Thyroid gland (tissue), 4 donors: Measurements from ENCODE around the gene ADCK1. TPM values are rescaled to one million over a fixed set of nuclear protein-coding genes. Genes with fewer than 3 reads are reported as not detected.

Experiments used
- DNase-seq, 2 donors: peaks; one replicate each; pipeline ENCODE4 v3.0.0-alpha.2; 2019
- H3K27ac ChIP-seq, 3 donors: fragments of 200-600 bp; sonication (generic); 1 replicate in 2 of 3; 2 replicates in 1 of 3; pipeline ENCODE4 v1.5.1; 2016 to 2019; ENCODE audit warnings: mild to moderate bottlenecking in 1 of 3, moderate library complexity in 1 of 3
- H3K27me3 ChIP-seq: fragments of 200-600 bp; sonication (generic); one replicate; pipeline ENCODE4 v1.5.1; 2019
- H3K36me3 ChIP-seq, 2 donors: fragments of 200-600 bp; sonication (generic); one replicate each; pipeline ENCODE4 v1.5.1; 2016 to 2019
- H3K4me1 ChIP-seq, 2 donors: fragments of 200-600 bp; sonication (generic); one replicate each; pipeline ENCODE4 v1.5.1; 2017 to 2019
- H3K4me3 ChIP-seq, 3 donors: fragments of 200-600 bp; sonication (generic); replicated peaks in 1 of 3; 1 replicate in 2 of 3; 2 replicates in 1 of 3; pipeline ENCODE4 v1.5.1; 2016; ENCODE audit warnings: mild to moderate bottlenecking in 1 of 3
- H3K9me3 ChIP-seq: fragments of 200-600 bp; sonication (generic); one replicate; pipeline ENCODE4 v1.5.1; 2017
- POLR2A ChIP-seq, 2 donors: fragments of 450-650 bp; IDR thresholded peaks; one replicate each; pipeline ENCODE4 v1.6.1; 2017; ENCODE audit warnings: antibody characterized with exemption in 2 of 2, mild to moderate bottlenecking in 2 of 2, moderate library complexity in 1 of 2
- WGBS, 2 donors: methylation state at CpG; one replicate each; pipeline ENCODE4 v1.1.5; 2017; 5-methylcytosine and 5-hydroxymethylcytosine counted together
- intact Hi-C: fragments of 100-400 bp; cut with DNase I; formaldehyde crosslinking; loops from one replicate; pipeline ENCODE4 v1.15.1; 2023
- total RNA-seq, 4 donors: library from RNA; depleted of rRNA; stranded (reverse); fragments of >200 nt; gene quantifications; one replicate each; pipeline ENCODE4 v1.2.3, GENCODE V29; 2016
- TF ChIP-seq, protein P1 (sequence below), 6 experiments: fragments of 200-600 bp in 3 of 6; fragments of 450-650 bp in 3 of 6; sonication (generic) in 3 of 6; IDR thresholded peaks; one replicate each; pipeline ENCODE4 v1.5.1; 2016 to 2019; ENCODE audit warnings: antibody characterized with exemption in 6 of 6, mild to moderate bottlenecking in 2 of 6, inconsistent platforms in 1 of 6, moderate library complexity in 1 of 6

The ADCK1 gene
- total RNA-seq, 4 donors from 2014 or later, result 4.0 to 13.5 (median 12.1) TPM

GRCh38 chr14:77825895-77826519 is 26.1 kb downstream of the ADCK1 start:
- H3K4me3 ChIP-seq, result no peak overlapping the region
- no peak overlapping the region for H3K27ac ChIP-seq
- intact Hi-C loops, result no loop called here
- TF ChIP-seq, protein P1, sequence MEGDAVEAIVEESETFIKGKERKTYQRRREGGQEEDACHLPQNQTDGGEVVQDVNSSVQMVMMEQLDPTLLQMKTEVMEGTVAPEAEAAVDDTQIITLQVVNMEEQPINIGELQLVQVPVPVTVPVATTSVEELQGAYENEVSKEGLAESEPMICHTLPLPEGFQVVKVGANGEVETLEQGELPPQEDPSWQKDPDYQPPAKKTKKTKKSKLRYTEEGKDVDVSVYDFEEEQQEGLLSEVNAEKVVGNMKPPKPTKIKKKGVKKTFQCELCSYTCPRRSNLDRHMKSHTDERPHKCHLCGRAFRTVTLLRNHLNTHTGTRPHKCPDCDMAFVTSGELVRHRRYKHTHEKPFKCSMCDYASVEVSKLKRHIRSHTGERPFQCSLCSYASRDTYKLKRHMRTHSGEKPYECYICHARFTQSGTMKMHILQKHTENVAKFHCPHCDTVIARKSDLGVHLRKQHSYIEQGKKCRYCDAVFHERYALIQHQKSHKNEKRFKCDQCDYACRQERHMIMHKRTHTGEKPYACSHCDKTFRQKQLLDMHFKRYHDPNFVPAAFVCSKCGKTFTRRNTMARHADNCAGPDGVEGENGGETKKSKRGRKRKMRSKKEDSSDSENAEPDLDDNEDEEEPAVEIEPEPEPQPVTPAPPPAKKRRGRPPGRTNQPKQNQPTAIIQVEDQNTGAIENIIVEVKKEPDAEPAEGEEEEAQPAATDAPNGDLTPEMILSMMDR (IDR thresholded peaks at IDR 0.05), result no peak
- no peaks in the 10 kb centered on the region for H3K9me3 ChIP-seq
- peaks cover 0 to 2% of the 10 kb centered on the region in 2 donors for H3K36me3 ChIP-seq
- no peak for DNase-seq
- WGBS, 2 donors, result 92 to 93% methylated on average over 16 of the region's 16 CpGs
- no peaks in the 10 kb centered on the region for H3K27me3 ChIP-seq
- no peaks in the 10 kb centered on the region for H3K4me1 ChIP-seq

- TF ChIP-seq, protein P1 (IDR thresholded peaks at IDR 0.05), result no peak
- TF ChIP-seq POLR2A (IDR thresholded peaks at IDR 0.05), result no peak
- no peaks in the 10 kb centered on the region for H3K4me1 ChIP-seq
- H3K27ac ChIP-seq, result no peak overlapping the region
- no peaks in the 10 kb centered on the region for H3K9me3 ChIP-seq
- intact Hi-C loops, result no loop called here
- peaks cover 0 to 2% of the 10 kb centered on the region in 2 donors for H3K36me3 ChIP-seq
- WGBS, 2 donors, result 82 to 93% methylated on average over 2 of the region's 2 CpGs
- no peak for DNase-seq
- H3K4me3 ChIP-seq, result no peak overlapping the region
- no peaks in the 10 kb centered on the region for H3K27me3 ChIP-seq
These were observed 30.8 kb downstream of the ADCK1 start for GRCh38 chr14:77830692-77831091.

DNA sequence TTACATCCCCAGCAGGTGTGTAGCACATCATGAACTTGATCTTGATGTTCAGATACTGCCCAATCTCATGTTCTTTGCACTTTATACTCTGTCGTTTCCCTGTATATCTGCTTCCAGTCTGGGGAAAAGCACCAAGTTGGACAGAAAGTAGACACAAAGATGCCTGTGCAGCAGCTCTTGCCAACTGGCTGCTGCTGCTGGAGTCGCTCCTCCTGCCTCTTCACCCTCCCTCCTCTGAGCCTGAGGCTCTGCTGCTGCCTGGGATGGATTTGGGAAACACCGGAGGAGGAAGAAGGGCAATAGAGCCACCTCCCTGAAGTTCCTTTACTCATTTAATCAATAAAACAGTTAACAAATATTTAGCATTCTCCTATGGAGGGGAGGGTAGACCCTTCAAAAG is 32.4 kb downstream of the ADCK1 start:
- whole genome bisulfite sequencing, 2 donors, result 46 to 57% methylated on average over 3 of the region's 3 CpGs
- intact Hi-C loops, result no loop called here
- Histone ChIP-seq H3K4me1 (no peaks in the 10 kb centered on the region), H3K4me3 (no peak overlapping the region), H3K9me3 (no peaks in the 10 kb centered on the region), H3K27ac (no peak overlapping the region), H3K27me3 (no peaks in the 10 kb centered on the region), H3K36me3 (peaks cover 0 to 2% of the 10 kb centered on the region in 2 donors)
- DNase-seq, result no peak
- TF ChIP-seq, protein P1 (IDR thresholded peaks at IDR 0.05), result no peak
- TF ChIP-seq POLR2A (IDR thresholded peaks at IDR 0.05), result no peak

DNA sequence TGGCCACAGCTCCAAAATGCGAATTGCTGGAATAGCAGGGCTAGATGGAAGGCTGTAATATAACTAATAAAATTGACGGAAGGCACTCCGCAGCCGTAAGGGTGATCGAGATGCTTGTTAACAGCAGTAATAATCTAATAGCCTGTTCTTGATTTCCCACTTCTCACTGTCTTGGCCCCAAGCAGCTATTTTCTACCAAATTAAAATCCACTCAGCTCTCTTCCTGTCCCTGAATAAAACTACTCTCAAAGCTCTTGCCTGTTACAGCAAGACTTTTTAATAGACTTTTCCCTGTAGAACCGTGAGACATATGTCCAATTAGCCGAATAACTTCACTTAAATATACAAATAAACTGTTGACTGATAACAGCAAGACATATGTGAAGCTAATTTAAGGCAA is 38.0 kb downstream of the ADCK1 start:
- WGBS, 2 donors, result 81 to 87% methylated on average over 7 of the region's 7 CpGs
- Histone ChIP-seq H3K27ac (no peak overlapping the region), H3K4me3 (no peak overlapping the region), H3K9me3 (no peaks in the 10 kb centered on the region), H3K36me3 (no peaks in the 10 kb centered on the region), H3K27me3 (no peaks in the 10 kb centered on the region), H3K4me1 (no peaks in the 10 kb centered on the region)
- no peak for DNase-seq
- intact Hi-C loops, result no loop called here
- TF ChIP-seq, protein P1 (IDR thresholded peaks at IDR 0.05), result no peak
- no peak for TF ChIP-seq POLR2A (IDR thresholded peaks at IDR 0.05)

DNA sequence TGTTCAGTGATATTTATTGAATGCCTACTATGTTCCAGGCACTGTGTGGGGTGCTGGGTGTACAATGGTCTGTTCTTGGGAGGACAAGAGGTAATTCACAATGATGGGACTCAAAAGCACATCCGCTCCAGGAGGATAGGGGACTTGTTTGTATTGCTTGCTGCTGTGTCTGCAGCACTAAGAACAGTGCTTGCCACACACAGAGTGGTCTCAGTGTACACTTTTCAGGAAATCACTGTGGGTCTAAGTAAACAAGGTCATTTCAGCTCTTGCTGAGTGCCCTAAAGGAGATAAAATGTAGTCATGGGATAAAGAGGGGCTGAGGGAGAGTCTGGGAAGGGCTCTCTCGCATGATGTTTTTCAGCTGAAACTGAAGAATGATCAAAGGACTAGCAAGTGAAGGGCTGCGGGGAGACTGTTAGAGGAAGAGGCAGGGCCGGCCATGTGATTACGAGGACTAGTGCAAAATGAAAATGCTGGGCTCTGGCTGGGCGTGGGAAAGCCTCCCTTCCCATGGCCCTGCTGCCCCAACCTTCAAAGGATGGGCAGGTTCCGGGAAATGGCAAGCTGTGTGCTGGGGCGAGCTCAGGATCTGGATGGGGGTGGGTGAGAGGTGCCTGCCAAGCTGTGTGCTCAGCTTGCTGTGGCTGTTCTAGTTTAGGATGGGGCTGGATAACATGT is 39.1 kb downstream of the ADCK1 start:
- Histone ChIP-seq H3K27me3 (no peaks in the 10 kb centered on the region), H3K4me1 (no peaks in the 10 kb centered on the region), H3K36me3 (no peaks in the 10 kb centered on the region), H3K27ac (no peak overlapping the region), H3K9me3 (no peaks in the 10 kb centered on the region), H3K4me3 (no peak overlapping the region)
- WGBS, 2 donors, result 47 to 48% methylated on average over 8 of the region's 8 CpGs
- intact Hi-C loops, result no loop called here
- TF ChIP-seq, protein P1 (IDR thresholded peaks at IDR 0.05), result no peak
- TF ChIP-seq POLR2A (IDR thresholded peaks at IDR 0.05), result no peak
- DNase-seq, result no peak
